Ecto neural progenitor cell (in vitro differentiated cells): ENCODE measurements around the gene ZNF385D.

Source experiments
- DNase-seq: peaks from one replicate; pipeline ENCODE4 v3.0.0-alpha.2; 2018; ENCODE audit warnings: low spot score

Gene ZNF385D

DNA sequence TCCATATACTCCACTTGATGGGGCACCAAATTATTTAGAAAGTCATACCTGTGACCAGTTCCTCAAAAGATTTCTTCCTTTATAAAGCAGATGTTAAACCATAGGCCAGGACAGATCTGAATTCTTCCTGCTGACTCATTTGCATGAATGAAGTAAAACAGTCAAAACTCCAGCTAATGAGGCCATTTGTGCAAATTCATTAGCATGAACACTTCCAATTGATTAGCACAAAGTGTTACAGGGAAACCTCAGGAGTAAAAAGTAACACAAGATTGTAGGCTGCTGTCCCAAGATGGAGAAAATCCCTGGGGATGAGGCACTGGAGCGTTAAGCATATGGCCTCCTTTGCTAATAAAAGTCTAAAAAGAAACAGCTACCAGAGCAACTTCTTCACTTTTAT, 149.8 kb downstream of the ZNF385D start:
- no peak for DNase-seq

DNA sequence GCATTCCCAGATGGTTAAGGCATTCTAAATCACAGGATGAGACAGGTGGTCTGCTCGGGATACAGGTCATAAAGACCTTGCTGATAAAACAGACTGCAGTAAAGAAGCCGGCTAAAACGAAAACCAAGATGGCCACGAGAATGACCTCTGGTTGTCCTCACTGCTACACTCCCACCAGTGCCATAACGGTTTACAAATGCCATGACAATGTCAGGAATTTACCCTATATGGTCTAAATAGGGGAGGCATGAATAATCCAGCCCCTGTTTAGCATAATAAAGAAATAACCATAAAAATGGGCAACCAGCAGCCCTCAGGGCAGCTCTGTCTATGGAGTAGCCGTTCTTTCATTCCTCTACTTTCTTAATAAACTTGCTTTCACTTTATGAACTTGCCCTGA, 151.1 kb downstream of the ZNF385D start:
- no peak for DNase-seq

DNA sequence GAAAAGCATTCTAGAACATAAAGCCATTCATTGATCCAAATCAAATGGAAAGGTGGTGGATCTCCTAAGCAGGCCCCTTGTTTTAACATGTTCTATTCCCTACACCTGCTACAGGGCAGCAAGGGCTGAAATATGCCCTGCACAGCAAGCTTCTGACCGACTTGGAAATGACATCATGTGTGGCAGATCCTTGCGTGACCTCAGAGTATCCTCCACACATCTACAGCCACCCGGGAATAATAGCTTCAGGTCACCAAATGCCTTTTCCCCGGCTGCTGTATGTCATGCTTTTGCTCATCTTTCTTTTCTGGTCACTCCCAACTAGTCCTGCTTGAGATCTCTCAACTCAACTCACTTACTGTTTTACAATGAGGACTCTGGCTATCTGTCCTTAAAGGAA, 158.2 kb downstream of the ZNF385D start:
- no peak for DNase-seq

DNA sequence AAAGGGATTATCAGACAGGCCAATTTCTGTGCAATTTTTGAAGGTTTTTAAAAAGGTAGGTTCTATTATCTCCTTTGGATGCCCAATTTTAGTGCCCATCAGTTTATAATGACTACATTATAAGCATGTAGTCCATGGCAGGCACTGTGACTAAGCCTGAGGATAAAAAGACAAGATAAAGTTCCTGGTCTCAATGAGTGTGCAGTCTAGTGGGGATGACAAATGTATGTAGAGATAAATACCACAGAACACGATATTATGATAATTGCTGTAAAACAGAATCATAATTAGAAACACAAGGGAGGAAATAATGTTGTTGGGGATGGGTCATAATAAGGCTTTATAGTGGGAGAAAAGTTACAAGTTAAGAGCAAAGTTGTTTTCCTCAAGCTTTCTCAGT, 163.1 kb downstream of the ZNF385D start:
- DNase-seq, result no peak

- no peak for DNase-seq
Observed at GRCh38 chr3:21585216-21585740, 165.7 kb downstream of the ZNF385D start.

GRCh38 chr3:21573291-21573690, 177.7 kb downstream of the ZNF385D start:
- no peak for DNase-seq

GRCh38 chr3:21564531-21564930, 186.5 kb downstream of the ZNF385D start:
- no peak for DNase-seq

GRCh38 chr3:21562243-21562642, 188.8 kb downstream of the ZNF385D start:
- DNase-seq, result no peak

DNA sequence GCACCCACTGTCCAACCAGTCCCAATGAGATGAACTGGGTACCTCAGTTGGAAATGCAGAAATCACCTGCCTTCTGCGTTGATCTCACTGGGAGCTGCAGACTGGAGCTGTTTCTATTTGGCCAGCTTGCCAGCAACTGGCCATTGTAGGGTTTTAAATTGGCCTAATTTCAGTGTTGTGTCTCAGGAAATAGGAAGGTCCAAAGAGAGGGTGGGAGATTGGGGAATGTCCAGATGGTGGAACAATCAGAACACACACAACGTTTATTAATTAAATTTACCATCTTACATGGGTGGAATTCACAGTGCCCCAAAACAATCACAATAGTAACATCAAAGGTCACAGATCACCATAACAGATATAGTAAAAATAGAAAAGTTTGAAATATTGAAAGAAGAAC, 189.5 kb downstream of the ZNF385D start:
- DNase-seq, result no peak

DNA sequence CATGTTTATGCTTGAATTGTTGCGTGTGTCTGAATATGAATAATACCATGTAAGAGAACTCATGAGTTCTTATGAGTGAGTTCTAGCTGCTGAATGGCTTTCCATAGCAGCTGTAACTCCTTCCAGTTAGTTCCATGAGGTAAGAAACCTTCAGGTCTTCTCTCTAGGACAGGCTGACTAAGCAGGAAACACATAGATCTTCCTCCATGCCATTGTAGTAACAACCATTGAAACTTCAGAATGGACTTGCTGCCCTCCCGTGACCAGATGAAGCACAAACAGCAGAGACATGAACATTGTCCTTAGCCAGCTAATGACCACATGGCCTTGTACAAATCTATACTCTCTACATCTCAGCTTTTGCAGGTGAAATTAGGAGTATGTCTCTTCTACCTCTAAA, 200.0 kb downstream of the ZNF385D start:
- no peak for DNase-seq

- DNase-seq, result no peak
Observed at GRCh38 chr3:21544076-21544462, 206.9 kb downstream of the ZNF385D start.

DNA sequence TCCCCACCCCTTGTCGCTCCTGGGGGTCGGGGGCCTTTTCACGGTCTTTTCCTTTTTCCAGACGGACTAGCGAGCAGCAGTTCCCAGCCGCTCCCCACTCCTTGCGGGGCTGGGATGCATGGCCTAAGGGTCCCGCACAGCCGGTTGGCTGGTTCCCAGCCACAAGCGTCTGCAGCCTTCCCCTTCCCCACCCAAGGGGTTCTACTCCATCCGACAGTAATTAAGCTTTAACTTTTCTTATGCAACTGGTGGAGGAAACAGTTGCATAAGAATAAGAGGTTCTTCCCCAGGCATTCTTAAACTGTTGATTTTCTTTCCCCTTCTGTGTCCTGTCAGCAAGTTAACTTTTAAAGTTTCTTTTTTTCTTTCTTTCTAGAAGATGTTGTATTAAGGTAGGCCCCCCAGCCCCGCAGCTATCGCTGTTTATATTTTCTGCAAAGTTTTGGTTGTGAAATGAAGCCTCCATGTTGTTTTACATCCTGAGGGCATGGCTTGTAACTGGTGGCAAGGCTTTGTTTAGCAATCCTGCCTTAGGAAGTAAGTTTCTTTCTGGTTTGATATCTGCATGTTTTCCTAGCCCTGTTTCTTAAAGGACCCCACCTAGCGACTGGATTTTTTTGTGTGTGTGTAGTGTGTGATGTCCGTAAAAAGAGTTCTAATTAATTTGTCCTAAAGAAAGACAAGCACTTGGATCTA, 207.5 kb downstream of the ZNF385D start:
- no peak for DNase-seq

DNA sequence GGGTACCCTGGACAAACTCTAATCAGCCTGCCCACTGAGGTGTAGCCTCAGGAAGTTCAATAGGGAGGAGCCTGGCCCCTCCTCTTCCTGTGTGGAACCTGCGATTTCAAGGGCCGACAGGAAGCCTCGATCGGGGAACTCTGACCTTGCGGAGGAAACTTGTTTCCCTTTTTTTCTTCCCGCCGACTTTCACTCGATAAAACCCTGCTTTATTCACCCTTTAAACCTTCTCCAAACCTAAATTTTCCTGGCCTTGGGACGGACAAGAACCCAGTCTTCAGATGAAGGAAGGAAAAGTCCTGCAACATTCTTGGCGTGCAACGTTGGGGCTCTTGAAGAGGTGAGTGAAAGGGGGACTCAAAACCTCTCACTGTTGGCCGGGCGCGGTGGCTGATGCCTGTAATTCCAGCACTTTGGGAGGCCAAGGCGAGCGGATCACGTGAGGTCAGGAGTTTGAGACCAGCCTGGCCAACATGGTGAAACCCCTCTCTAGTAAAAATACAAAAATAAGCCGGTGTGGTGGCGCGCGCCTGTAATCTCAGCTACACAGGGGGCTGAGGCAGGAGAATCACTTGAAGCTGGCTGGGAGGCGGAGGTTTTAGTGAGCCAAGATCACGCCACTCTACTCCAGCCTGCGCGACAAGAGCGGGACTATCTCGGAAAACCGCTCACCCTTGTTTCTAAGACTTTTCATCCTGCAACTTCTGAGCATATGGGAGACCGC, 208.2 kb downstream of the ZNF385D start:
- no peak for DNase-seq

DNA sequence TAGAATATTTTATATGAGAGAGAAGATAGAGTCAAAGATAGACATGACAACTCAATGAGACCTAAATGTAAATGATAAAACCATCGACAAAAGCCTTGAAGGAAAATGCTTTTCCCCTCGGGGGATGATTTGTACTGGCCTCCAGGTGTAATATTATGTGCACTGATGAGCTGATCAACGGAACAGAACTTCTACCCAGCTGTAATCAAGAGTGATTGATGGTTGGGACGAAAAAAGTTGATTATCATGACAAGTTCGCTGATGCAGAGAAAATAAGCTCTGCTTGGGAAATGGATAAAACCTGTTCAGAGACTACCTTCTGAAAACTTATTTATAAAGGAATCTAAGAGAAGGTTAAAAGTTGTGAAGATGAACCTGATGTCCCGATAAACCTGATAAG, 210.7 kb downstream of the ZNF385D start:
- DNase-seq, result no peak

DNA sequence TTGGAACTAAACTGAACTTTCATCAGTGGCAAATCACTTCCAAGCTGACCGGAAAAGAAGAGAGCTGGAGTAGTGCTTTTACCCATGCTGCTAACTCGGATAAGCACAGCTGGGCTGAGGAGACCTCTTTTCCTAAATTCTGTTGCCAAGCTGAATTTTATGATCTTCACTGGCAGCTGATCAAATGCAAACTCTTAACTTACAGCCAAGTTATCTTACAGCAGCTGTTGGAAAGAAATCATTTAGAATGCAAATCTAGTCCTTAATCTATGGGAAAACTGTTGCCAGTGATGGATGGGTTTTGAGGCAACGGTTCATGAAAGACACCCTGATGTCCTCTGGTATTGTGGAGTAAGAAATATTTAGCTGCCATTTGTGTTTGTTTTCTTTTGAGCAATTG, 216.5 kb downstream of the ZNF385D start:
- DNase-seq, result no peak

DNA sequence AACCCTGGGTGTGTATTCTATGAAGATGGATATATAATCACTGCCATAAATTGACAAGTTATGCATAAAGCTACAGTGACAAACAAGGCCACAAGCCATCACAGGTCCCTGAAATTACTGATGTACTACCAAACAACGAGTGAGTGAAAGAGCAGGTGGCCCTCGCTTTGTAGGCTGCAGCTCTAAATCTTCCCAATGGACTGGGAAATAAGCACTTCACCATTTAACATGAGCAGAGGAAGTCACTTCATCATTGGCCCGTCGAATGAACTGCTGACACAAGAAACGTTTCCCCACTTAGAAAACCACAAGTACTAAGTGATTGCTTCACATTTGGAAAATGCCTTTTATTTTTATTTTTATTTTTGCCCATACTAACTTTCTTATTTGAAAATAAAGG, 218.0 kb downstream of the ZNF385D start:
- no peak for DNase-seq

- no peak for DNase-seq
Observed at GRCh38 chr3:21531909-21532308, 219.1 kb downstream of the ZNF385D start.

GRCh38 chr3:21528291-21528995, 222.6 kb downstream of the ZNF385D start:
- DNase-seq, result no peak

DNA sequence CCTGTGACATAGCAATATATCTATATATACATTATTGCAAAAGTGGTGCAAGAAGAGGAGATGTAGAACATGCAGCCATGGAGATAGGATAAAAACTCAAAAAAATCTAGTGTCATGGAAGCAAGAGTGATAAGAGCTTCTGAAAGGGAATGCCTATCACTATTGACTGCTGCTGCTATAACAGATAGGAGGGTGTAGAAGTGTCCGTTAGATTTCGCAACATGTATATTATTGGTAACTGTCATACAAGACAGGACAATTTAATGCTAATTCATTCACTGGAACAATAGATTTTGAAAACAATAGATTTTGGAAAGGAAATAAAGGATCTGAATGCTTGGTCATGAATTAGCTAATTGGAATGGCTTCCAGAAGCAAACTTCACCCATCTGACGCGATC, 224.5 kb downstream of the ZNF385D start:
- no peak for DNase-seq

GRCh38 chr3:21524133-21524532, 226.9 kb downstream of the ZNF385D start:
- no peak for DNase-seq

- no peak for DNase-seq
Observed at GRCh38 chr3:21520106-21520963, 230.7 kb downstream of the ZNF385D start.

DNA sequence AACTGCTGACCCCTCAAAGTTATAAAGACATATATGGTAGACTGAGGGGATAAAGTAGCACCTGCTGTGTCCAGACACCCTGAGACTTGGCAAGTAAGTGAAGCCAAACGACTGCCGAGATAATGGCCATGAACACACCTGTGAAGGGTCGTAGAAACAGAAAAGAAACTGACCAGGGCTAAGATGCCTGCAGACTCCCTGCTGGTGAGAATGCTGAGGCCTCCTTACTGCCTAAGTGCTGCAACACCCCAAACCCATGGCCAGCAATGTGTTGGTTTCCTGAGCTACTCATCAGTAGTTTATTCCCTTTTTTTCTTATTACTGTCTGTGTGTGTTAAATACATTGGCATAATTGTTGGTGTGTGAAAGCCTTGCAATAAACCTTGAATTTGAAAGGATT, 233.8 kb downstream of the ZNF385D start:
- no peak for DNase-seq
